Measurements from ENCODE around the gene UGT2A1.

- TF ChIP-seq KDM3A (CRISPR knock-in tag; IDR thresholded peaks at IDR 0.05; ENCODE audit: low read depth) (no peak), ZMAT3 (CRISPR knock-in tag; conservative IDR thresholded peaks at IDR 0.05) (no peak), RAD21 (CRISPR knock-in tag; IDR thresholded peaks at IDR 0.05) (no peak), SRSF9 (IDR thresholded peaks at IDR 0.05; ENCODE audit: borderline replicate concordance, insufficient read depth, low read depth, low read length, poor library complexity, severe bottlenecking) (no peak), MAX (IDR thresholded peaks at IDR 0.05) (no peak), MEIS1 (CRISPR knock-in tag; IDR thresholded peaks at IDR 0.05; ENCODE audit: borderline replicate concordance) (no peak), CBFB (CRISPR knock-in tag; IDR thresholded peaks at IDR 0.05) (no peak)
- TF ChIP-seq, protein P1, sequence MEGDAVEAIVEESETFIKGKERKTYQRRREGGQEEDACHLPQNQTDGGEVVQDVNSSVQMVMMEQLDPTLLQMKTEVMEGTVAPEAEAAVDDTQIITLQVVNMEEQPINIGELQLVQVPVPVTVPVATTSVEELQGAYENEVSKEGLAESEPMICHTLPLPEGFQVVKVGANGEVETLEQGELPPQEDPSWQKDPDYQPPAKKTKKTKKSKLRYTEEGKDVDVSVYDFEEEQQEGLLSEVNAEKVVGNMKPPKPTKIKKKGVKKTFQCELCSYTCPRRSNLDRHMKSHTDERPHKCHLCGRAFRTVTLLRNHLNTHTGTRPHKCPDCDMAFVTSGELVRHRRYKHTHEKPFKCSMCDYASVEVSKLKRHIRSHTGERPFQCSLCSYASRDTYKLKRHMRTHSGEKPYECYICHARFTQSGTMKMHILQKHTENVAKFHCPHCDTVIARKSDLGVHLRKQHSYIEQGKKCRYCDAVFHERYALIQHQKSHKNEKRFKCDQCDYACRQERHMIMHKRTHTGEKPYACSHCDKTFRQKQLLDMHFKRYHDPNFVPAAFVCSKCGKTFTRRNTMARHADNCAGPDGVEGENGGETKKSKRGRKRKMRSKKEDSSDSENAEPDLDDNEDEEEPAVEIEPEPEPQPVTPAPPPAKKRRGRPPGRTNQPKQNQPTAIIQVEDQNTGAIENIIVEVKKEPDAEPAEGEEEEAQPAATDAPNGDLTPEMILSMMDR (CRISPR knock-in tag; IDR thresholded peaks at IDR 0.05), result no peak
These were observed 3.7 kb upstream of the UGT2A1 start for GRCh38 chr4:69656653-69657158.
